DOHH2 (cell line): ENCODE results near the gene DUSP12.
"Not testable (repeated sequence)": the region's sequence is repeated elsewhere in the genome, so short reads cannot be mapped to it uniquely, and the experiment has no call there.

ENCODE experiments used
- CTCF ChIP-seq: fragments of 200-600 bp; sonication (generic); IDR thresholded peaks from one replicate; pipeline ENCODE4 v1.5.1; 2014; ENCODE audit warnings: antibody characterized with exemption, mild to moderate bottlenecking, low read depth, low read length; ENCODE audit not compliant: poor library complexity, severe bottlenecking
- EZH2phosphoT487 ChIP-seq: fragments of 200-600 bp; sonication (generic); IDR thresholded peaks from 2 replicates; pipeline ENCODE4 v1.6.1; 2017; ENCODE audit warnings: borderline replicate concordance, mild to moderate bottlenecking, antibody characterized with exemption, low read length, moderate library complexity, mixed read lengths

- TF ChIP-seq CTCF, EZH2phosphoT487: not testable (repeated sequence)
Measured at GRCh38 chr1:161725258-161725907, 24.2 kb upstream of the DUSP12 start.
